ENCODE data around the gene DBN1. TPM values are rescaled to one million over a fixed set of nuclear protein-coding genes. Genes with fewer than 3 reads are reported as not detected.

The DBN1 gene
- polyA plus RNA-seq (ENCODE audit: insufficient read length in 12 of 12): 1,000 to 10,000 TPM in 1 of 12 donors, 100 to 1,000 TPM in 11; 174 to 1,003 (median 222) TPM
- long read RNA-seq, donor 1, transcript DBN1-202 (14 exons, 2,995 nt): major isoform, 6 of 19 reads
- long read RNA-seq, donor 1, partial matches to known transcripts: 12 of 19 reads
- long read RNA-seq, donor 1, other reads (novel, unspliced or antisense): 0 of 19 reads
- long read RNA-seq, donor 2, transcript DBN1-202 (14 exons, 2,995 nt): major isoform, 5 of 51 reads
- long read RNA-seq, donor 2, partial matches to known transcripts: 44 of 51 reads
- long read RNA-seq, donor 2, other reads (novel, unspliced or antisense): 0 of 51 reads
- long read RNA-seq, donor 3, partial matches to known transcripts: 0 of 9 reads
- long read RNA-seq, donor 3, other reads (novel, unspliced or antisense): 0 of 9 reads
- long read RNA-seq, donor 4, partial matches to known transcripts: 18 of 21 reads
- long read RNA-seq, donor 4, other reads (novel, unspliced or antisense): 0 of 21 reads
- long read RNA-seq, donor 5, transcript DBN1-203 (15 exons, 2,701 nt): minor isoform, 7 of 72 reads
- long read RNA-seq, donor 5, transcript DBN1-202 (14 exons, 2,995 nt): major isoform, 14 of 72 reads
- long read RNA-seq, donor 5, partial matches to known transcripts: 49 of 72 reads
- long read RNA-seq, donor 5, other reads (novel, unspliced or antisense): 0 of 72 reads
- long read RNA-seq, donor 6, transcript DBN1-202 (14 exons, 2,995 nt): major isoform, 15 of 36 reads
- long read RNA-seq, donor 6, partial matches to known transcripts: 16 of 36 reads
- long read RNA-seq, donor 6, other reads (novel, unspliced or antisense): 0 of 36 reads
- long read RNA-seq, donor 7, partial matches to known transcripts: 21 of 29 reads
- long read RNA-seq, donor 7, other reads (novel, unspliced or antisense): 0 of 29 reads
- long read RNA-seq, donor 8, transcript DBN1-202 (14 exons, 2,995 nt): major isoform, 13 of 57 reads
- long read RNA-seq, donor 8, partial matches to known transcripts: 34 of 57 reads
- long read RNA-seq, donor 8, other reads (novel, unspliced or antisense): 0 of 57 reads
- long read RNA-seq, donor 9, transcript DBN1-202 (14 exons, 2,995 nt): major isoform, 10 of 27 reads
- long read RNA-seq, donor 9, partial matches to known transcripts: 12 of 27 reads
- long read RNA-seq, donor 9, other reads (novel, unspliced or antisense): 0 of 27 reads
- long read RNA-seq, donor 10, transcript DBN1-203 (15 exons, 2,701 nt): minor isoform, 10 of 50 reads
- long read RNA-seq, donor 10, transcript DBN1-202 (14 exons, 2,995 nt): major isoform, 17 of 50 reads
- long read RNA-seq, donor 10, partial matches to known transcripts: 20 of 50 reads
- long read RNA-seq, donor 10, other reads (novel, unspliced or antisense): 0 of 50 reads
- long read RNA-seq, donor 11, transcript DBN1-202 (14 exons, 2,995 nt): major isoform, 11 of 54 reads
- long read RNA-seq, donor 11, partial matches to known transcripts: 38 of 54 reads
- long read RNA-seq, donor 11, other reads (novel, unspliced or antisense): 0 of 54 reads

DNA sequence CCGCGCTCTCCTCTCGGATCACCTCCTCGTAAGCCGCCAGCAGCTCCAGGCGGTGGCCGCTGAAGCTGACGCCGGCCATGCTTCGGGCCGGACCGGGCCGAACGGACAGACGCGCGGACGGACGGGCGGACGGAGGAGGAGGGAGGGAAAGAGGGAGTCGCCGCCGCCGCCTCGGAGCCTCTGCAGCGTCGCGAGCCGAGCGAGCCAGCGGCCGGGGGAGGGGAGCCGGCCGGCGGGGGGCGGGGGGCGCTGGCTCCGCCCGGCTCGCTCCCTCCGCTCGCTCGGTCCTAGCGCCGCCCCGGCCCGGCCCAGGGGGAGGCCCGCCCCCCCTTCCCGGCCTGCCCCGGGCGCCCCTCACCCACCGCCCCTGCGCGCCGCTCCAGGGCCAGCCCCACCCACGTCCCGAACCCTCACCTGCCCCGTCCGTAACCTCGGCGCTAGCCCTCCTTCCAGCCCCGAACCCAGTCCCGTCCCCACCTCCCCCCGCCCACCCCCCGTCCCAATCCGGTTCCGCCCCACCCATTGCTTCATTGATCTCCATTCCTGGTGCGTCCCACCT is at the start of gene DBN1:
Gene DBN1 (minus strand): TSS at position 192 of the 559 bp plus-strand sequence. CDS start 113 bp downstream, at position 79.
- DNase-seq: no peak

DNA sequence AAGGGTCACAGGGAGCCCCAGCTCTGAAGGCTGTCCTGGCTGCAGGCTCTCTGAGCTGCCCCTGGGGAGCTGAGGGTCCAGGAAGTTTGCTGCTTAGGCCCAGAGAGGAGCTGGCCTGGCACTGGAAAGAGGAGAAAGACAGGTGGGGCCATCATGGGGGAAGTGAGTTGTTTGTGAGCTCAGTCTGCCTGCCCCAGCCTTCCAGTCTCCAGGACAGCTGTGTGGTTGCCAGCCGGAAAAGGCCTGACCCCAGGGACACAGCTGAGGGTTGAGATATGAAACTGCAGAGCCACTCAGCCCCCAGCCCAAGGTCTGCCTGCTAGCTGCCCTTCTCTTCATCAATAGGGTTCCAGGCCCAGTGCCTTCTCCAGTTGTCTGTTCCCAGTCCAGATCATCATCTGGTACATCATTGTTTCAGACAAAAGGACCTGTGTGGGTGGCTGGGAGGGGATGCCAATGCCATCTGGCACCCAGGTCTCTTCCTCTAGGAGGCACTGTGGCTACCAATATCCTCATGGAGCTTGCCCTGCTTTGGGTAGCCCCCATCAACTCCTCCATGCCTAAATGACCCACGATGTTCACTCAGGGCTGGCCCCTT is 47.6 kb upstream of the DBN1 start:
- DNase-seq: no peak

DNA sequence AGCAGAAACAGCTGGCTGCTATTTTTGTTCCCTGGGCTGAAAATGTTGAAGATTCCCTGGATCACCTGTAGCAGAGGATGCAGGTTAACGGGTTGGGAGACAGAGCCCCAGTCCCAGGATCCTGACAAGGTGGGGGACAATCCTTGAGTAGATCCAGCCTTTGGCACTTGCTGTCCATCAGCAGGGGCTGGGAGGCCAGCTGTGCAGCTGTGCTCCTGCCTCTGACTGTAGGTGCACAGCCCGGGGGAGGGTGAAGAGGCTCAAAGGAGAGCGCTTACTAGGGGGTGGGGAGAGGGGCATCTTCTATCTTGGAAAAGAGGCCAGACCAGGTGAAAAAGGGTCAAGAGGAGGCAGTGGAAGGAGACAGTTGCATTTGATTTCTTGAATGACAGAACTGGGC is 46.8 kb upstream of the DBN1 start:
- DNase-seq: no peak

DNA sequence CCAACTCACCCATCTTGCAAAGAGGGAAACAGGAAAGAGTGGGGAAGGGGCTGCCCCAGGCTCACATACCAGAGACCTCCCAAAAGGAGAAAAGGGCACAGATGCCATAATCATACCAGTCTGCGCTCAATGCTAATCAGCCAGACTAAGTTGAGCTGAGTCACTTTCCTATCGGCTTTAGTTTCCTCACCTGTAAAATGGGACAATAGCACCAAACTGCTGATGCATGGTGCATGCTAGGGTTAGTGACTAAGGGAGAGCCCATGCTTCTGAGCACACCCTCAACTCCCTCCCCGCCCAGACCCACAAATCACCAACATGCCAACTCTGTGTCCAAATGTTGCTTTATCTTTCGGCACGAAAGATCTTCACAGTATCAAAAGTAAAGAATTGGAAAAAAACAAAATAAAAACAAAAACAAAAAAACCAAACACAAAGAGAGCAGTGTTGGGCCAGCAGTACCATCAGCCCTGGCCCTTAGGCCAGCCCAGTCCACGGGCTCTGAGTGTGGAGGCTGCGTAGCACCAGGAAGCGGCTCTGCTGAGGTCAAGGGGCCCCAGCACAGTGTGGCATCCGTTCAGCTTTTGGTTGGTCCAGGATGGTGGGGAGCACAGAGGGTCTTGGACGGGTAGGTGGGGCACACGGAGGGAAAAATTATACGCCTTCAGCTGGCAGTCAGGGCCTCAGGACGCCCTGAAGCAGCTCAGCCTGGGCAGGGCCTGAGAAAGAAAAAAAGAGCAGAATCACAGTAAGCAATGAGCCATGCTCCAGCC is 46.2 kb upstream of the DBN1 start:
- DNase-seq: no peak

DNA sequence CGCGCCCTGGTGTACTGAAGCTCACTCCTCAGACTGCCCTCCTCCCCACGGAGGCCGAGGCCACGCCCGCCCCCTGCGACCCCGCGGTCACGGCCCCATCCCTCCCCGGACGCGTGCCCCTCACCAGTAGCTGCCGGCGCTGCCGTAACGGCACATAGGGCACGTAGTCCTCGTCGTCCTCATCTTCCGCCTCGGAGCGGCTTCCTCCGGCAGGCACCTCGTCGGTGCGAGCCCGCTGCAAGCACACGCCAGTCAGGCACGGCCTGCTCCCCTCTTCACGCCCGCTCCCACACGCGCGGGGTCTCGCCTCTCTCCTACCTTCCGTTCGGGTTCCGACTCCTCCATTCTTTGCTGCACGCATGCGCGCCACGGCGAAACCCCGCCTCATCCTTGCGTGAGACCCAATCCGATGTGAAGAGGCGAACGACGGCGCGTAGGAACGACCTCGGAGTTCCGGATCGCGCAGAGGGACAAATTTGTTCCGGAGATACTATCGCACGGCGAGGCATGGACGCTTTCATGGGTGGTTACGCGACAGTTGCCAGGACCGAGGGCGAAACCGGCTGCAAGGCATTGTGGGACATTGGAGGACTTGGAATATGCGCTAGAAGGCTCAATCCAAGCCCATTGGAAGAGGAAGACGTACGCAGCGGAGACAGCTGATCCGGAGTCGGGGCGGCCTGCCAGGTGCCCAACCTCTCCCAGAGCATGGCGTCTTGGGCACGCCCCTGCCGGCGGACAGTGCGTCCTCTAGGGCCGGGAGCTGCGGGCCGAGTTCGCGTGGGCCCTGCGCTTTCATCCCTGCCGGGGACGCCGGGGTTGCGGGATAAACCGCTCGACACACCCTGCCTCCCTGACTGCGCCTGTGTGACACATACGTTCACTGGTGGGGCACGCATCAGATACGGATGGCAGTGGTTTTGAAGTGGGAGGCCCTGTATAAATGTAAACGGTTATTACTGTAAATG is 43.5 kb upstream of the DBN1 start, which contains the start of gene DDX41:
Gene DDX41 (minus strand): TSS at position 361 of the 968 bp plus-strand sequence. CDS start 16 bp downstream, at position 345.
- DNase-seq: peak; percentile 99

DNA sequence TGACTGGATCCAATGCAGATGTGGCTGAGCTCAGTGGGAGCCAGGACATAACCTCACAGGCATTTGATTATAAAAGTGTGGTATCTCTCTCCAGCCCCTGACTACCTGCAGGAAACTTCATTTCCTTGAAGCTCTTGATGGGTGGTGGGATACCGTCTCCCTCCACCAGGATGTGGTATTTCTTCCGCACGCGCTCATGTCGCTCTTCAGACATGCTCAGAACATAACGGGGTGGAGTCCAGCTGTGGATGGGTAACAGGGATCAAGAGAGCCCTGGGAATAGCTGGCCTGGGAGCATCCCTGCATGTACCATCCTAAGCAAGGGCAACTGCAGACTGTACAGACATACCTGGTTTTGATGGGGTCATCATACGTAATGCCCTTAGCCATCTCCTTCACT is 42.1 kb upstream of the DBN1 start:
- no peak for DNase-seq

DNA sequence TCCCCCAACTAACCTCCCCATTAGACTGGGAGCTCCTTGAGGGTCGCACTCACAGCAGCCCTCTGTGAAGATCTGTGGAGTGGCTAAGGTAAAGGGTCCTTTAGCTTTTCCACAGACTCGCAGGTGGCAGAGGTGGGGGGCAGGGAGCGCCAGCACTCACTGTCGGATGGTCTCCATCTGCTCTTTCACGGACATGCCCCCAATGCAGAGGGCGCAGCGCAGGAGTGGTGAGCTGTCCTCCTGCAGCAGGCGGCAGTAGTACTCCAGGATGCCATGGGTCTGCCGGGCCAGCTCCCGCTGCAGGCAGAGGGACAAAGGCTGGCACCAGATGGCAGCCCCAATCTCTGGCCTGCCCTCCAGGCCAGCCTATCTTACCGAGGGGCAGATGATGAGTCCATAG is 41.1 kb upstream of the DBN1 start:
- DNase-seq: no peak

DNA sequence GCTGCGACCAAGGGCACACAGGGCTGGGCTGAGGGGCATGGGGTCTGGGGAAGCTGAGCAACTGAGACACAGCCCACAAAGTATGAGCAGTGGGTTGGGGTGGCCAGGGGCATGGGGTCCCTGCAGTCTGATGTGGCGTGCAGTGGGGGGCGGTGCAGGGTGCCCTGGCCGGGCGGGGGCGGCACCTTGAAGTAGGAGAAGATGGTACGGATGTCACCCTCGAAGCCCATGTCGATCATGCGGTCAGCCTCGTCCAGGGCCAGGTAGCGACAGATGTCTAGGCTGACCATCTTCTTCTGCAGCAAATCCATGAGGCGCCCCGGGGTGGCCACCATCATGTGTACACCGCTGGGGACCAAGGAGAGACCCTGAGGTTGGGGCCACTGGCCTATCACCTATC is 40.1 kb upstream of the DBN1 start:
- no peak for DNase-seq

DNA sequence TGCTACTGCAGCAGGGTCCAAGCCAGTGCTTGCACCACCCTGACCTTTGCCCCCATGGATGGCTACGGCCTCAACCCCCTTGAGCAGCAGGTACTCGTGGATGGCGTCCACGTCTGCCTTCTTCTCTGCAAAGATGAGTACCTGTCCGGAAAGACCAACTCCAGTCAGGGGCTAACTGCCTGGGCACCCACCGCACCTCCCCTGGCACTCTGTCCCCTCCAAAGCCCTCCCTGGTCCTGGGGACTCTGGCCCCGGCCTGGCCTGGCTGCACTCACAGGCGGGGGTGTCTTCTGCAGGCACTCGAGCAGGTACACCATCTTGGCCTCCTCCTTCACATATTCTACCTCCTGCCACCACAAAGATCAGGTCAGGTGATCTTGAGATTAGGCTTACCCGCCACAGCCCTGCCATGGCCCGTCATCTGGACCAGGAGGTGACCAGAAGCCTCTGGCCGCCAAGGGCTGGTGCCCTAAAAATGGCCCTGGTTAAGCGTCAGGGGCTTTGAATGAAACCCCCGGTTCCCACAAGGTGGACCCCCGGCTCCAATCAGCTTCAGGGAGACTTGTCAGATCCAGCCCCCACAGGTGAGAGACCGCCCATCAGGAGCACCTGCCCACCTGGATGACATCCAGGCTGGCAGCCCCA is 39.4 kb upstream of the DBN1 start:
- no peak for DNase-seq

DNA sequence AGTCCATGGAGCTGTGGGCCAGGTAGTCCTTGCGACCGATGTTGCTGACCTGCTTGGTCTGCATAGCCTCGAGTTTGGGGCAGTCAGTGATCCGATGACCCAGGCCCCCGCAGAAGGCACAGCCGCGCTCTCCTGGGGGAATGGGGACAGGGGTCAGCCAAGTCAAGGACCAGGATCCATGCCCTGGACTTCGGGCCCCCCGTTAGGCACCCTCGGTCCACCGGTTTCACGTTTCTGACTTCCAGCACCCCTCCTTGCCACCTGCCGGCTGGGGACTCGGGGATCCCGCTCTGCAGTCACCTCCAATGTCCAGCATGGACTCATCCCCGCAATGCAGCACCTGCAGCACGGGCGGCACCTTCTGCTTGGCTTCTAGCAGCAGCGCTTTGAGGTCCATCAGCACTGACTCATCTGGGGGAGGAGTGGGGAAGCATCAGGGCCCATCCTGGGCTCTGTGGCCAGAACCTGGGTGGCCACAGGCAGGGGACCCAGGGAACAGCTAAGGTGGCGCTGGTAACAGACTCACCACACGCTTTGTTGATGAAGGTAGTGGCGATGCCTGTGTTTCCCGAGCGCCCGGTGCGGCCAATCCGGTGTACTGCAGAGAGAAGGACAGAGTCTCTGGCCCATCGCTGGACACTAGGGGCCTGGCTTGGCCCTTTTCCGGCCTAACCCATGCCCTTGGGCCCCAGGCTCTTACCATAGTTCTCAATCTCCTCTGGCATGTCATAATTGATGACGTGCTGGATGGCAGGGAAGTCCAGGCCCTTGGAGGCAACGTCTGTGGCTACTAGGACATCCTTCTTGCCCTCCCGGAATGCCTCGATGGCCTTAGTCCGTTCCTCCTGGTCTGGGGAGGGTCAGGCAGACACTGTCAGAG is 38.6 kb upstream of the DBN1 start:
- no peak for DNase-seq

DNA sequence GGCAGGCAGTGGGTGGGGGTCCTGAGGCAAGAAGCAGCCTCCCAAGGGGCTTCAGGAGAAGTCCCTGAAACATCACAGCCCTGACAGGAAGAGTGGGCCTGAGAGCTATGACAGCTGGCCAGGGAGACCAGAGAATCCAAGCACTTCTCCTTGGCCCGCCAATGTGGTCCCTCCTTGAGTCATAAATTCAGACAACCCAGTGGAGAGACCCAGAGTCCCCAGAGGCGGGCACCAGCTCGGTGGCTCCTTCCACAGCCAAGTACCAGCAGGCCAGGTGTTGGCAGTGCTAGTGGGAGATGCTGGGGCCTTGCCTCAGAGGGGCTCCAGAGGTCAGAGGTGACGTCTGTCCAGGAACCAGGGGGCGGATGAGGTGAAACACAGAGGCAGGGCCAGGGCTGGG is 37.7 kb upstream of the DBN1 start:
- DNase-seq: no peak

DNA sequence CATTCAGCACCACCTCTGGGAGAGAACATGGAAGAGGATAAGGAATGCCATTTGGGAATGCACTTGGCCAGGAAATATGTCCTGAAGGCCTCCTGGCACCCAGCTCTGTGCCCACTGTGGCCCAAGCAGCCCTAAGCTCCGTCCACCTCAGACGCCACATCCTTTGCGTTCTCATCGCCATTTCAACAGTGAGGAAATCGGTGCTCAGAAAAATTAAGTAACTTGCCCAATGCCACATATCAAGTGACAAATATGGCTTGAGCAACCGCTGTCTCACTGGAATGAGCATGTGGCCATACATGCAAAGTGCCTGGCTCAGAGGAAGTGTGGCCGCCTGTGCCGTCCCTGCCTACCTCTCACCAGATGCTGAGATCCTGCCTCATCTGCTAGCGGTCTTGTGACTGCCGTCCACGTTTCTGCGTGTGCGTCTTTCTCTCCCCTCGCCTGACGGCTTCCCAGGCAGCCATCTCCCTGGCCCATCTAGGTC is 37.2 kb upstream of the DBN1 start:
- DNase-seq: no peak

DNA sequence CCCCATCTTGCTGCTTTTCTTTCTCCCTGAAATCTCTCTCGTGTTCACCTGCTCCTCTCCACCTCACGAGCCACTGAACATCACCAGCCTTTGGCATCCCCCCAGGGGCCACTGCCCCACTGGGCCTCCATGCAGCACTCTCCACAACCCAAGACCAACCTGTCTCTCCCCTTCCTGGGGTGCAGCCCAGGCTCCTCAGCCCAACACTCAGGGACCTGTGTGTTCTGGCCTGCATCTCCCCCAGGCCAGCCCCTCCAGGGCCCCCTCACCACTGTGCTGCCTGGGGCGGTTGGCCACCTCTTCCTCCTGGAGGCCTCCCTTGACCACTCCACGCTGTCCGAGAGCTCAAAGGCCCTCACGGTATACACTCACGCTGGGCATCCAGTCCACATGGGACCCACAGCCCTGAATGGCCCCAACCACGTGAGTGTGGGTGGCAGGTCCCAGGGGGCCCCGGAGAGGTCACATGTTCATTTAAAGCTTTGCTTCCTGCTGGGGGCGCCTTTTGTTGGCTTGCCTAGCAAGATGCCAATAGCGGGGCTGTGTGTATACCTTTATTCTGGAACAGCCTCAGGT is 36.6 kb upstream of the DBN1 start:
- DNase-seq: no peak

DNA sequence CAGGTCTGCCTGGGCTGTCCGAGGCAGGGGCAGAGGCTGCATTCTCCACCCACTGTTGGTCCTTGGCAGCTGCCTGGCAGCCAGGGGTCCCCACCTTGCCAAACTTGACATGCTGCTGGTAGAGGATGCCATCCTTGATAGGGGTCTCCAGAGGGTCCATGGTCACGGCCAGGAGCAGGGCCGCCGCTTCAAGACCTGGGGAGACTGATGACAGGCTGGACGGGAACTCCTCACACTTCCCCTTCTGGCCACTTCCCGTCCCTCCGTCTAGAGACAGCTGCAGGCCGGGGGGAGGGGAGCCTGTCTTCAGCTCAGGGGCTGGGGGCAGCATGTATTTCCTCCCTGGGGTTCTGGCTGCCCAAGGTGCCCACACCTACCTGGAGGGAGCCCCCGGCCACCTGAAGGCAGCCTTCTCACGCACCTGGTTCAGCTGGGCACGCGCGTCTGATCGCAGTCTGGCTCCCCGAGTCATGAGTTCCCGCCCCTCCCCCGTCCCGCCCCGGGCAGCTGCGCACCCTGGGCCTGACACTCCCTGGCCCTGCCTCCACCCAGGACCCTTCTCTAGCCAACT is 36.0 kb upstream of the DBN1 start, which contains the start of gene DOK3:
Gene DOK3 (minus strand): TSS at position 446 of the 571 bp plus-strand sequence. CDS start 286 bp downstream, at position 160.
- DNase-seq: no peak

DNA sequence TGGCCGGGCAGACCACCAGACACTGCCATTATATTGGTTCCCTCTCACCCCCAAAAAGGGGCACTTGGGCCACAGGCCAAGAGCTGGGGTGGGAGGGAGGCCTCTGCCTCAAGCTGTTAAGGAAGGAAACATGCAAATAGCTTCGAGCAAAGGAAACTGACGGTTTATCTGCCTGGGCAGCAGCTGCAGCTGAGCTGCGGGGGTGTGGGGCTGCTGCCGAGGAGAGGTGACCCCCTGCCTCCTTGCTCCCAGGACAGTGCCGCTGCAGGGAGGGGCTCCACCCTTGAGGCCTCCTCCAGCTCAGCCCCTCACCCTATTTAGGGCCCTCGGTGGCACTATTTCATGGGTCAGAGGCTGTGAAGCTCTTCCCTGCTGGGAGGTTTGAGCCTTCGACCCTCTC is 35.4 kb upstream of the DBN1 start:
- DNase-seq: no peak

DNA sequence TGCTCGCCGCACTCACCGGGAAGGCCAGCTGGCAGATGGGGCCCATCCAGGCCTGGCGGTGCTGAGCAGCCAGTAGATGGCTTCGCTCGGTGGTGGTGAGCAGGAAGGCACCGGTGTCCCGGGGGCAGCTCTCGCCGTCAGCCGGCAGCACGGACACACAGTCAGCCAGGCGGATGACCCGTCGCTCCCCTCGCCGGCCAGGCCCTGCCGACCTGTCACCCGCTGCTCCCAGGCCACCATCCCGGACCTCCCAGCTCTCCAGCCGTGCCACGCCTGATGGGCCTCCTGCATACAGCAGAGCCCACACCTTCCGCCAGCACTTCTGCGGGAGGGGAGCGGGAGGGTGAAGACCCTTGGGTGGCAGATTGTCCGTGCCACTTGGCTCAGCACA is 34.8 kb upstream of the DBN1 start:
- no peak for DNase-seq

Data from muscle of arm (tissue), 14 donors.